ENCODE data around the gene GPR84.

GPR84 gene

DNA sequence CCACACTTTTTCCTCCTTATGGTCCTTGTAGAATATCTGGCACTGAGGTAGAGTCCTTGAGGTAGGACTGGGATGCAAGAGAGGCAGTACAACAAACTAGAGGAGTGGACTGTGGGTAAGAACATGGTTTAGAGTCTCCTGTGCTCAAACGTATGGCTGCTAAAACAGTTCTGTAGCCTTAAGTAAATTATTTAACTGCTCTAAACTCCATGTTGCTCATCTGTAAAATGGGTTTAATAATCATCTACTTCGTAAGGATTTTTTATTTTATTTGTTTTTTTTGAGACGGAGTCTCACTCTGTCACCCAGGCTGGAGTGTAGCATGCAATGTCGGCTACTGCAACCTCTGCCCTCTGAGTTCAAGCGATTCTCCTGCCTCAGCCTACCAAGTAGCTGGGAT, 42.9 kb downstream of the GPR84 start:
- no peak for DNase-seq
